DMS114 treated with DMSO at 0.1 percent for 48 hours (cell line): Measurements from ENCODE around the gene CLCNKB.
"Not testable (repeated sequence)": the region's sequence is repeated elsewhere in the genome, so short reads cannot be mapped to it uniquely, and the experiment has no call there.

Source experiments
- DNase-seq: peaks from one replicate; lab custom pipeline; 2025; ENCODE audit not compliant: unreplicated experiment; lab: John Stamatoyannopoulos, UW

The CLCNKB gene

DNA sequence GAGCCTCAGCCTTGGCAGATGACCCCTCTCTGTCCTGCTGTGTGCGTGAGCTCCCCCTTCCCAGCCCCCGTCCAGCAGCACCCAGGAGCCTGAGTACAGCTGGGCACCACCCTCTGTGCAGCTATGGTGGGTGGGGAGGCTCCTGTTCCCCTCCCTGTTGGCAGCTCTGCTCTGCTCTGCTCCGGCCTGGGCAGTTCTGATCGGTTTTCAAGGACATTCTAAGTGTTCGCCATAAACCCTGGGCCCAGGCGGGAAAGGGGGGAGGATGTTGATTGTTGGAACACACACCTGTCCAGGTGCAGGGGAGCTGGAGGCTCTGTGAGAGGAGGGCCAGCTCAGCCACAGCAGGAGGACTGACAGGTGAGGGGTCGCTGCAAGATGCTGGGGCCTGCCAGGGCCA is at the start of gene CLCNKB:
TSS of gene CLCNKB (plus strand) at position 262 of the 400 bp plus-strand sequence. CDS start 711 bp downstream, outside the sequence.
- DNase-seq: no peak

DNA sequence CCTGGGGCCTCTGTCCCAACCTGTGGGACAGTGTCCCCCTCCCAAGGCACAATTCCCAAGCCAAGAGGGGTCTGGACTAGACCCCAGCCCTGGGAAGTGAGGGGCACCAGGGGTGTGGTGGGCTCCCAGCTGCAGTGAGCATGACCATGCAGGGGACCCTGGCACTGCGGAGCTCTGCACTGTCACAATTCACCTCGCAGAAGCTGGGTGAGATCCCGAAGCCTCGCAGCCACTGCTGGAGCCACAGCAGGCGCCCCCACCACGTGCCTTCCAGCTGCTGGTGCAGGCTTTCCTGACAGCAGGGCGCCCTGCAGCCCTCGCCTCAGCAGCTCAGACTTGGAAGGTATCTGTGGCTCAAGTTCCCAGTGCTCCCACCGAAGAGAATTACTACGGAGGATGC is 49.5 kb upstream of the CLCNKB start:
- no peak for DNase-seq

DNA sequence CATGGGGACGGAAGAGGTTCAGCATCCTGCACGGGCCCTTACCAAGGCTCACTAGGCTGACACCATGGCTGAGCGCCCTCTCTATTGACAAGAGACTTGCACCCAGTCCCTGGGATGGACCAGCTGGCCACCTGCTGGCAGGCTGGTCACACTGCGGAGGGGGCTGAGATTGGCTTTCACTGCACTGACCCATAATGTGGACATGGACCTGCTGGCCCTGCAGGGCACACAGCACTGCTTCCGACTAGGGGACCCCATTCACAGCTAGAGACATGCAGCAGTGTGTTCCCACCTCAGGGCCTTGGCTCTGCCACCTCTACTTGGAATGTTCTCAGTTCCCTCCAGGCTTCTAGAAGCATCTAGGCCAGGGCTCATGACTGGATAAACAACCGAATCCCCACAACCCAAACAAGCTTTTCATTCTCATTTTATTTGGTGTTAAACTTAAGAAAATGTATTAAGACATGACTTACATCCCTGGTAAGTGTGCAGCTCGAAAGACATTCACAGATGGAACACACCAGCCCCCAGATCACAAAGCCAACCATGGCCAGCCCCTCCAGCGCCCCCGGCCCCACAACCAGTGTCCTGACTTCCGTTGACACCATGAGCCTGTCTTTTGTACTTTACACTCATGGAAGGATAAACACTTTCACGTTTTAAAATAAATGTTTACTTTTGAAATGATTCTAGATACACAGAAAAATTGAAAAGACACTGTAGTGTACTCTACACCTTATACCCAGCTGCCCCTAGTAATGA is 48.8 kb upstream of the CLCNKB start:
- DNase-seq: no peak

DNA sequence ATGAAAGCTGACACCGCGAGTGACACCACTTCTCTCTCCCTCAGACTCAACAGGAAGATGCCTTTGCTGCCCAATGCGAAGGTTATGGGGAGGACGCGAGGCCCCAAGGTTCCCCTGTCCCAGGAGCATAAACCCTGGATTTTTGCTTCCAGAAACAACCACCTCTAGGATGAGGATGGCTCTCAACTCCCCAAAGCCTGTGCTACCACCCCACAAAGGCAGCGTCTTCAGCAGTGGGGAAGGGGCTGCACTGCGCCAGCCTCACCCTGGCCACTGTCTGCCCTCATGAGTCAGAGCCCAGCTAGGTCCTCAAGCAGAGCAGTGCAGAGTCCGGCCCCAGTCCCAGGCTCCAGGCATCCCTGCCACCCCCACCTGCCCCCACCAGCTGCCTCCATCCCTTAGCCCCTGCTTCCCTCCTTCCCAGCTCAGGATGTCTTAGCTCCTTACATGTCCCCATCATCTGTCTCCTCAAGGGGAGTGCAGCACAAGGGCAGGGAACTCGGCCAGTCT is 46.5 kb upstream of the CLCNKB start:
- no peak for DNase-seq

DNA sequence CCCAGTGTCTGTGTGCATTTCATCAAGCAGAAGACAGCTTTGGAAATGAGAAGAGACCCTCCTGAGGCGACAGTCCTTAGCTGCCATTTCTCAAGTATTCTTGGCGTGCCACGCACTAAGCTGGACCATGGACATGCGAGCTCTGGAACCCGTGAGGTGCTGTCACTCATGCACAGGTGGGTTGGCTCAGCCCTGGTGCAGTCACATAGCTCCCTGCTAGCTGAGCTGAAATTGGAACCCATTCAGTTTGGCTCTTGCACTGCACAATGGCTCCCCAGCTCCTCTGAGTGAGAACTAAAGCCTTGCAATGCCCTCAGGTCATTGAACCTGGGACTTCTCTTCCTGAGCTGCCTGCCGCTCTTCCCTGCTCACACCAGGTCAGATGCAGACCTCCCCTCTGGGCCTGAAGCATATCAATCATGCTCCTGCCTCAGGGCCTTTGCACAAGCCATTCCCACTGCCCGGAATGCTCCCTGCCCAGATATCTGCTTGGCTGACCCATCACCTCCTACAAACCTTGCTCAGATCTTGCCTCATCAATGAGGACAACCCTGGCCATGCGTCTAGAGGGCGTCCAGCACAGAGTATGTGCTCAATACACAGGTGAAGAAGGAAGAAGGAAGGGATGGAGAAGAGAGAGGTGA is 45.8 kb upstream of the CLCNKB start:
- DNase-seq: no peak

DNA sequence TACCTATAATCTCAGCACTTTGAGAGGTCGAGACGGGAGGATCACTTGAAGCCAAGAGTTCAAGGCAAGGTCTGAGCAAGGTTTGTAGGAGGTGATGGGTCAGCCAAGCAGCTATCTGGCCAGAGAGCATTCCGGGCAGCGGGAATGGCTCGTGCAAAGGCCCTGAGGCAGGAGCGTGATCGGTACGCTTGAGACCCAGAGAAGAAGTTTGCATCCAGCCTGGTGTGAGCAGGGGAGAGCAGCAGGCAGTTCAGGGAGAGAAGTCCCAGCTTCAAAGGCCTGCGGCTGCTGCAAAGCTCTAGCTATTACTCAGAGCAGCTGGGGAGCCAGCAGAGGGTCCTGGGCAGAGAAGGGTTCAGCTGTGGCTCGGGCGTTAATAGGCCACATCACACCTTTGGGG is 44.7 kb upstream of the CLCNKB start:
- no peak for DNase-seq

DNA sequence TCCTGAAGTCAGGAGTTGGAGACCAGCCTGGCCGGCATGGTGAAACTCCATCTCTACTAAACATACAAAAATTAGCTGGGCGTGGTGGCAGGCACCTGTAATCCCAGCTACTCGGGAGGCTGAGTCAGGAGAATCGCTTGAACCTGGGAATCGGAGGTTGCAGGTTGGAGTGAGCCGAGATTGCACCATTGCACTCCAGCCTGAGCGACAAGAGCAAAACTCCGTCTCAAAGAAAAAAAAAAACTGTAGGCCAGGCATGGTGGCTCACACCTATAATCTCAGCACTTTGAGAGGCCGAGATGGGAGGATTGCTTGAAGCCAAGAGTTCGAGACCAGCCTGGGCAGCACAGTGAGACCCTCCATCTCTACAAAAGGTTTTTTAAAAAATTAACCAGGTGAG is 42.3 kb upstream of the CLCNKB start:
- not testable (repeated sequence) for DNase-seq

DNA sequence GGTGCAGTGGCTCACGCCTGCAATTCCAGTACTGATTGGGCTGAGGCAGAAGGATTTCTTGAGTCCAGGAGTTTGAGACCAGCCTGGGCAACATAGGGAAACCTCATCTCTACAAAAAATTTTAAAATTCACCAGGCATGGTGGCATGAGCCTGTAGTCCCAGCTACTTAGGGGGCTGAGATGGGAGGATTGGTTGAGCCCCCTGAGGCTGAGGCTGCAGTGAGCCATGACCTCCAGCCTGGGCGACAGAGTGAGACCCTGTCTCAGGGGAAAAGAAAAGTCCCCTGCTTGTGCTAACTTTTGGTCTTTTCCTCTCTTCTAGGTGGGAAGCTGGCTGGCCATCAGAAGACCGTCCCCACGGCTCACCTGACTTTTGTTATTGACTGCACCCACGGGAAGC is 38.0 kb upstream of the CLCNKB start:
- no peak for DNase-seq

DNA sequence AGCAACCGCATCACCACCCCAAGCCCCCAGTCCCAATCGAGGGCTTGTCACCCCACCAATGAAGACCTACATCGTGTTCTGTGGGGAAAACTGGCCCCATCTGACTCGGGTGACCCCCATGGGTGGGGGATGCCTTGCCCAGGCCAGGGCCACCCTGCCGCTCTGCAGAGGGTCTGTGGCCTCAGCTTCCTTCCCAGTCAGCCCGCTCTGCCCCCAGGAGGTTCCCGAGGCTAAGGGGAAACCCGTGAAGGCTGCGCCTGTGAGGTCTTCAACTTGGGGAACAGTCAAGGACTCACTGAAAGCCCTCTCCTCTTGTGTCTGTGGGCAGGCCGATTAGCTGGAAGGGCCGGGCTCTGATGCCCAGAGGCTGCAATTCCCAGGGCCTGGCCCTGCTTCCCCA is 37.6 kb upstream of the CLCNKB start:
- no peak for DNase-seq

DNA sequence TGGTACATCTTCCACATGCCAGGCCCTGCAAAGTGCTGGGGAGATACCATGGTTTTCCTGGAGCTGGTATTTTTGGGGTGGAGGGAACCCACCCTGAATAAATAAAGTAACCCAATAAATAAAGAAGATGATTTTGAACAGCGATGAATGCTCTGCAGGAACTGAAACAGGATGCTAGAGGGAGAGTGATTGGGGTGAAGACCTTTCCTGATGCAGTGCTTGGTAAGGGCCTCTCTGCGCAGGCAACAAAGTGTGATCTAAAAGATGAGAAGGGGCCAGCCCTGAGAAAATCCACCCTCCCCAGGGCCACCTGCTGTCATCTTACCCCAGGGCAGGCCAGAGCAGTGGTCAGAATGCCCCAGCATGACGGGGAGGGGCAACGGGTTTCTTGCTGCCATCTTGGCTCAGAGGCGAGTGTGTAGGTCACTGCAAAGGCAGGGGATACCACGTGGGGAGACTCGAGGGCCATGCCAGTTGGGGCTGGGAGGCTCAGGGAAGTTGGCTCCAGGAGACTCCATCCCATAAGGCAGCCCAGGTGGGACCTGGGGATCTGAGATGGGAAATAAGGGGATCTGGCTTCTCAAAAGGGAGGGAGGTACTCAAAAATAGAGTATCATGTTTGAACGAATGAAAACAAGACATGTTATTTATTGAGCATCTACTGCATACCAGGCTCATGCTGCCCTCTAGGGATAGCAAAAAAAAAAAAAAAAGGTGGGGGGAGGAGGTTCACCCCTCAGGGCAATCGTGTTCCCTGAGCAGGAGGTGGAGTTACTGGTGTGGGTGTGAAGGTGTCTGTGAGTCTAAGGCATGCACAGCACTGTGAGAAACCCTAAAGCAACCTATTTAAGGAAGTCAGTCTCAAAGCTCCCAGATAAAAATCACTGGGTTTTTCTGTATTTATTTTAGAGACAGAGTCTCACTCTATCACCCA is 36.8 kb upstream of the CLCNKB start:
- DNase-seq: no peak

DNA sequence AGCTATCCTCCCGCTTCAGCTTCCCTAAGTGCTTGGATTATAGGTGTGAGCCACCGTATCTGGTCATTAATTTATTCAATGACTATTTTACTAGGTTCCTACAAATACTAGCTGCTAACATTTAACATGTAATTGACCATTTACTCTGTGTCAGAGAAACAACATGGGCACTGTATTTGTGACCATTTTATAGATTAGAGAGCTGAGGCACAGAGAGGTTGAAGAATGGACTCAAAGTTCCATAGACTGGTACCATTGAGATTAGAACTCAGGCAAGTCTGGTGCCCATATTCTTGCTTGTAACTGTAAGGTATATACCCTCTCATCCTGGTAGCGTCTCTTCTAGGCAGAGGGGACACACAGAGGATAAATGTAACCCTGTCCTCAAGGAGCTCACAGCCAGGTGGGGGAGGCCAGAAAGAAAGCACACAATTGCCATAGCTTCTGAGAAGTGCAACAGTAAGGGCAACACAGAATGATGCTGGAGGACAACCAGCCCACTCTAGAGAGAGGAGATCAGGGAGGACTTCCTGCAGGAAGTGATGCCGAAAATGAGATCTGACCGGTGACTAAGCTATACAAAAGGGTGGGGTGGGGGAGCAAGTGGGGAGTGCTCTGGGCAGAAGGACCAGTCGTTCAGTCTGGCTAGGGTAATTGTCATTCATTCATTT is 35.8 kb upstream of the CLCNKB start:
- no peak for DNase-seq

DNA sequence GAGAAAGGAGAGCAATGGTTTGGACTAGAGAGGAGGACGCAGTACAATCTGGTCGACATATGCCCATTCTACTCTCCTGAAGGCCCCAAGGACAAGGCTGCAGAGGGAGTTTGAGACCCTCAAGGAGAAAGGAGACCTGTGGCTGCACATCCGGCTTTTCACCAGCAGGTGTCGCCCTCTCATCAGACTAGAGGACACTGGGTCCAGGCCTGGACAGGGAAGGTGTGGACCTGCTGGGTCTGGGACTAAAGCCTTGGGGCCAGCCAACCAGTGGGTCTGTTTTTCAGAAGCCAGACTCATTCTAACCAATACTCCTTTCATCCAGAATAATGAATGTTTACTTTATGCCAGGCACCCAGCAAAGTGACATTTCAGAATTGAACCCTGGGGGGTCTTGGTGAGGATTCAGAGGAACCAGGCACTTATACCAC is 34.5 kb upstream of the CLCNKB start:
- peak; percentile 75 for DNase-seq

DNA sequence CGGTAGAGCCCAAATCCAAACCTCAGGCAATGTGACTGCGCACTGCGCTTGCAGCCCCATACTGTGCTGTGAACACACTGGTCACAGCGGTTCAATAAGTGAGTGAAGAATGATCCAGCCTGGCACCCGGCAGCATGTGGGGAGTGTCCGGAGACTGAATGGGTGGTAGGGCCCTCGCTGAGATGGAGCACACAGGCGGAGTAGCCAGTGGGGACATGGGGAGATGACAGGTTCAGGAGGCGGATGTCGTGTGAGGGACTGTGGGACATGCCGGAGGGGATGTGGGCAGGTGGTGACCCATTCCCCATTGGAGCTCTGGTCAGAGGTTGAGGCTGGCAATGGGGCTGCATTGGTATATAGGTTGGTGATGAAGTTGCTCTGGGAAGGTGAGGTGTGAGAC is 33.9 kb upstream of the CLCNKB start:
- DNase-seq: no peak

DNA sequence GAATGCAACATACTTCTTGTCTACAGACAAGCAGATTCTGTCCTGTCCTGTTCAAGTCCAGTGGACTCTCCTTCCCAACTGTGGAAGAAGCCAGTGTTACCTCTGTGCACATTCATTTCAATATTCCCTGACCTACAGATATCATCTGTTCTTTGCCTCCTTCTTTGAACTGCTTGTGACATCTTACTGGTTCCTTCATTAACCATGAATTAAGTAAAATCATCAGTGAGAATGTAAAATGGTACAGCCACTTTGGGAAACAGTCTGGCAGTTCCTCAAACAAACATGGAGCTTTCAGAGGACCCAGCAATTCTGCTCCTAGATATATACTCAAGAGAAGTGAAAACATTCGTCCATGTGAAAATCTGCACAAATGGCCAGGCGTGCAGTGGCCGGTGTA is 32.7 kb upstream of the CLCNKB start:
- no peak for DNase-seq

DNA sequence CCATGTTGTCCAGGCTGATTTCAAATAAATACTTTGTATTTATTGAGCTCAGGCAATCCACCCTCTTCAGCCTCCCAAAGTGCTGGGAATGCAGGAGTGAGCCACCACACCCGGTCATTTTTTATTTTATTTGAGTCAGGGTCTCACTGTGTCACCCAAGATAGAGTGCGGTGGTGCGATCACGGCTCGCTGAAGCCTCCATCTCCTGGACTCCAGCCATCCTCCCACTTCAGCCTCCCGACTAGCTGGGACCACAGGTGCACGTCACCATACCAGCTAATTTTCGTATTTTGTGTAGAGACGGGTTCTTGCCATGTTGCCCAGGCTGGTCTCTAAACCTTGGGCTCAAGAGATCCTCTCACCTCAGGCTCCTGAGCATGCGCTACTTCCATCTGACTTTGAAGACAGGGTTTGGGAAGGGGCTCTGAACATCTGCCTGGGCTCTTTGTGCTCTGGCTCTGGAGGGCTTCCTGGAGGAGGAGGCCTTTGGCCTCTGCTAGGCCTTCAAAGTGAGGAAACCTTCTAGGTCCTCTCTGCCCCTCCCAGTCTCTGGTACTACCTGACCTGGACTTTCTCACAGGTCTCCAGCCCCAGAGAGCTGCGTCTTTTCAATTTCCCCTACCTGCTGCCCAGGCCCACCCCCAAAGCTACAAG is 31.5 kb upstream of the CLCNKB start:
- DNase-seq: no peak

DNA sequence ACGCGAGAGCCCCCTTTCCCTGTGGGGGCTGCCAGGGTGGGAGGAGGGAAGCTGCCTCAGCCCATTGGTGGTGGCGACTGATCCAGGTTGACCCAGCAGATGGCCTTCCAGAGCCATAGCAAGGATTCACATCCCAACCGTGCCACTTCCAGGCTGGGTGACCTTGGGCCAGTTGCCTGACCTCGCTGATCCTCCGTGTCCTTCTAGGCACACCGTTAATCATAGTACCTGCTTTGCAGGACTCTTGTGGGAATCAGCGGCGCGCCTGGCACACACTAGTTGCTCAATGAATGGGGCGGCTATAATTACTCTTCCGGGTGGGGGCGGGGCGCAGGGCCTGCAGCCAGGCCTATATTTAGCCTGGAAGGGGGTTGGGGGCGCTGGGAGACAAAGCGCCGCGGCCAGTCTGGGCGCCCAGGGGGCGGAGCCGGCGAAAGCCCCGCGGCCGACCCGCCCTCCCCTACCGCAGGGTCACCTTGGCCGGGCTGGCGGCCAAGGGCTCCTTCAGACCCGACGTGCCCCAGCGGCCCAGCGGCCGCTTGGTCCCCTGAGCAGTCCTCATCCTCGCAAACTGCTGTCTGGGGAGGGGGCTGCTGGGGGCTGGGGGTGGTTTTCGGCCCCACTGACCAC is 30.9 kb upstream of the CLCNKB start:
- DNase-seq: no peak

DNA sequence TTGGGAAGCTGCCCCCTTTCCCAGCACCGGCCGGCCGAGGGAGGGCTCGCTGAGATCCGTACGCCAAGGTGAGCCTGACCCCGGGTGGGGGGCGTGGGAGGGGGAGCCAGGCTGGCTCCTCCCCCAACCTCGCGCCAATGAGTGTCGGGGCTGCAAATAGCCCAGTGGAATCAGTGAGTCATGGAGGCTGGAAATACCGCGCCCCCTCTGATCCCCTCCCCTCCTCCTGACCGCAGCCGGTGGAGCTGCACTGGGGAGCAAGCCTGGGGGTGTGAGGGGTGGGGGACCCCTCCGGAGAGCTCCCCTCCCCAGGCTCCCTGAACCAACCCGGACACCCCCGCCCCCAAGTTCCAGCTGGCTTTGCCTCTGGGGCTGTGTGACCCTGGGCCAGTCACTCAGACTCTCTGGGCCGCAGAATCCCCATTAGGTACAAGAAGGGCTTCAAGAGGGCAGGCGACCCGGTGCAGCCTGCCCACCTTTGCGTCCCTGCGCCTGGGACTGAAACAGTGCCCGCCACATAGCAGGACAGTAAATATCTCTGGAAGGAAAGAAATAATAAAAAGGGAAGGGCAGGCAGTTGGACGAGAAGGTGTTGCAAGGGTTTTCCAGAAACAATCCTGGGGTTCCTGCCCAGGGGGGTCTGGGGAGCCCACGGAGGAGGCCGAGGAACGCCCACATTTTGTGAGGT is 30.2 kb upstream of the CLCNKB start:
- DNase-seq: no peak

DNA sequence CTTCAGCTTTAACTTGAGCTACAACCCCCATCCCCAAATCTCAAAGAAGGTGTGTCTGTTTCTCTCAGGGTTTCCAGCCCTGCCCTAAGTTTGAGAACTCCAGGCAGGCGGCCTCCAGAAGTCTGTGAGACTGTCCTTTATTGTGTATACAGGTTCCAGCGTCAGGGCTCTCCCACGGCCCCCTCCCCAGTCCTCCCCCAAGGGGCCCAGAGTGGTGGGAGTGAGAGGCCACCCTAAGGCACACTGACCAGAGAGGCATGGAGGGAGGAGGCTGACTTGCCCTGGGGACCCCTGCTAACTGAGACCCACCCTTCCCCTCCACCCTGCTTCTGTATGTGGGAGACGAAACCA is 29.7 kb upstream of the CLCNKB start:
- no peak for DNase-seq
